ENCODE measurements around the gene CD300H. TPM values are rescaled to one million over a fixed set of nuclear protein-coding genes. Genes with fewer than 3 reads are reported as not detected.

Gene CD300H
- total RNA-seq, 2 donors from 2014 or later, result 0.45 TPM; not detected in 1

GRCh38 chr17:74607221-74607620 lies 39.9 kb upstream of the CD300H start:
- Histone ChIP-seq H3K9ac (ENCODE audit: low read depth in 2 of 2, low read length in 2 of 2) (no peak overlapping the region), H3K4me3 (no peak overlapping the region), H3K27me3 (no peaks in the 10 kb centered on the region), H3K9me3 (no peaks in the 10 kb centered on the region), H3K27ac (no peak overlapping the region), H3K36me3 (no peaks in the 10 kb centered on the region), H3K4me1 (no peaks in the 10 kb centered on the region)
- no peak for DNase-seq
- TF ChIP-seq CTCF (IDR thresholded peaks at IDR 0.05), result no peak
- intact Hi-C loops (cut with DNase I), result loop anchor here (5.0 kb wide), 1 partner anchor 40 kb away; the partner anchor contains the start of gene CD300H

- DNase-seq, result no peak
- intact Hi-C loops (cut with DNase I), result loop anchor here (5.0 kb wide), 1 partner anchor 39 kb away; the partner anchor contains the start of gene CD300H
- no peaks in the 10 kb centered on the region for H3K36me3 ChIP-seq
- H3K9me3 ChIP-seq, result no peaks in the 10 kb centered on the region
- no peaks in the 10 kb centered on the region for H3K4me1 ChIP-seq
- no peak overlapping the region for H3K27ac ChIP-seq
- no peak for TF ChIP-seq CTCF (IDR thresholded peaks at IDR 0.05)
- no peaks in the 10 kb centered on the region for H3K27me3 ChIP-seq
- H3K9ac ChIP-seq (ENCODE audit: low read depth in 2 of 2, low read length in 2 of 2), result no peak overlapping the region
- H3K4me3 ChIP-seq, result no peak overlapping the region
These were observed 38.7 kb upstream of the CD300H start for GRCh38 chr17:74606050-74606449.

GRCh38 chr17:74605361-74605760 lies 38.1 kb upstream of the CD300H start:
- no peaks in the 10 kb centered on the region for H3K9me3 ChIP-seq
- H3K27me3 ChIP-seq, result no peaks in the 10 kb centered on the region
- no peak overlapping the region for H3K4me3 ChIP-seq
- no peak for DNase-seq
- no peaks in the 10 kb centered on the region for H3K36me3 ChIP-seq
- TF ChIP-seq CTCF (IDR thresholded peaks at IDR 0.05), result no peak
- no peak overlapping the region for H3K27ac ChIP-seq
- H3K4me1 ChIP-seq, result no peaks in the 10 kb centered on the region
- H3K9ac ChIP-seq (ENCODE audit: low read depth in 2 of 2, low read length in 2 of 2), result no peak overlapping the region
- intact Hi-C loops (cut with DNase I), result loop anchor here (5.0 kb wide), 1 partner anchor 38 kb away; the partner anchor contains the start of gene CD300H

- Histone ChIP-seq H3K27ac (no peak overlapping the region), H3K27me3 (no peaks in the 10 kb centered on the region), H3K4me3 (no peak overlapping the region), H3K4me1 (no peaks in the 10 kb centered on the region), H3K9ac (ENCODE audit: low read depth in 2 of 2, low read length in 2 of 2) (no peak overlapping the region), H3K9me3 (no peaks in the 10 kb centered on the region), H3K36me3 (no peaks in the 10 kb centered on the region)
- no peak for DNase-seq
- intact Hi-C loops (cut with DNase I), result loop anchor here (5.0 kb wide), 3 partner anchors 37 to 232 kb away; partner anchors contain the start of genes CD300C and CD300H
- no peak for TF ChIP-seq CTCF (IDR thresholded peaks at IDR 0.05)
These were observed 37.5 kb upstream of the CD300H start for GRCh38 chr17:74604761-74605160.

GRCh38 chr17:74604200-74604599 lies 36.9 kb upstream of the CD300H start:
- Histone ChIP-seq H3K4me1 (no peaks in the 10 kb centered on the region), H3K27ac (no peak overlapping the region), H3K27me3 (no peaks in the 10 kb centered on the region), H3K4me3 (no peak overlapping the region), H3K36me3 (no peaks in the 10 kb centered on the region), H3K9me3 (no peaks in the 10 kb centered on the region), H3K9ac (ENCODE audit: low read depth in 2 of 2, low read length in 2 of 2) (peak overlapping the region in 1 of 2 donors; percentile 9)
- DNase-seq, result no peak
- TF ChIP-seq CTCF (IDR thresholded peaks at IDR 0.05), result no peak
- intact Hi-C loops (cut with DNase I), result loop anchor here (5.0 kb wide), 2 partner anchors 57 to 232 kb away; partner anchors contain the start of gene CD300C

Measured in colonic mucosa (tissue), 4 donors.